Tibial nerve (tissue), 4 donors: ENCODE measurements around the gene LLCFC1. TPM values are rescaled to one million over a fixed set of nuclear protein-coding genes. Genes with fewer than 3 reads are reported as not detected.

Source experiments
- DNase-seq, 2 donors: peaks; one replicate each; pipeline ENCODE4 v3.0.0-alpha.2; 2019; ENCODE audit warnings: low spot score in 2 of 2
- H3K27ac ChIP-seq, 4 donors: fragments of 200-600 bp; sonication (generic) in 3 of 4; one replicate each; pipeline ENCODE4 v1.5.1; 2017 to 2019; ENCODE audit warnings: mild to moderate bottlenecking in 1 of 4
- H3K27me3 ChIP-seq, 2 donors: fragments of 200-600 bp; sonication (generic) in 1 of 2; one replicate each; pipeline versions ENCODE4 v1.5.1 to v1.6.0; 2017 to 2019
- H3K36me3 ChIP-seq, 3 donors: fragments of 200-600 bp; sonication (generic); one replicate each; pipeline ENCODE4 v1.5.1; 2018 to 2019
- H3K4me1 ChIP-seq, 4 donors: fragments of 200-600 bp; sonication (generic) in 3 of 4; one replicate each; pipeline ENCODE4 v1.5.1; 2017 to 2019
- H3K4me3 ChIP-seq, 4 donors: fragments of 200-600 bp; sonication (generic) in 3 of 4; one replicate each; pipeline ENCODE4 v1.5.1; 2017 to 2019; ENCODE audit warnings: mild to moderate bottlenecking in 1 of 4, moderate library complexity in 1 of 4
- H3K9me3 ChIP-seq, 4 donors: fragments of 200-600 bp; sonication (generic) in 3 of 4; one replicate each; pipeline ENCODE4 v1.5.1; 2017 to 2019
- CTCF ChIP-seq, 5 experiments: fragments of 200-600 bp in 3 of 5; fragments of 450-650 bp in 2 of 5; sonication (generic) in 3 of 5; IDR thresholded peaks; one replicate each; pipeline ENCODE4 v1.5.1; 2016 to 2019; ENCODE audit warnings: antibody characterized with exemption in 5 of 5, mild to moderate bottlenecking in 3 of 5, moderate library complexity in 2 of 5
- EP300 ChIP-seq, 2 donors: sonication (generic); formaldehyde crosslinking; IDR thresholded peaks; one replicate each; pipeline ENCODE4 v1.6.1; 2017; ENCODE audit warnings: antibody characterized with exemption in 2 of 2, mild to moderate bottlenecking in 1 of 2
- POLR2A ChIP-seq, 2 donors: fragments of 450-650 bp; IDR thresholded peaks; one replicate each; pipeline ENCODE4 v1.6.1; 2017; ENCODE audit warnings: antibody characterized with exemption in 2 of 2, mild to moderate bottlenecking in 2 of 2, moderate library complexity in 2 of 2
- WGBS, 2 donors: methylation state at CpG; one replicate each; pipeline ENCODE4 v1.1.5; 2018; 5-methylcytosine and 5-hydroxymethylcytosine counted together
- total RNA-seq, 4 donors: library from RNA; depleted of rRNA; stranded (reverse); fragments of >200 nt; gene quantifications; one replicate each; pipeline ENCODE4 v1.1.0, GENCODE V29; 2016

LLCFC1 gene
- total RNA-seq, 4 donors from 2014 or later, result not detected

- Histone ChIP-seq H3K27ac (no peak overlapping the region), H3K9me3 (no peaks in the 10 kb centered on the region), H3K4me3 (no peak overlapping the region), H3K4me1 (no peaks in the 10 kb centered on the region), H3K36me3 (no peaks in the 10 kb centered on the region), H3K27me3 (no peaks in the 10 kb centered on the region)
- TF ChIP-seq POLR2A (IDR thresholded peaks at IDR 0.05), result no peak
- TF ChIP-seq CTCF (IDR thresholded peaks at IDR 0.05), result no peak
- no peak for TF ChIP-seq EP300 (IDR thresholded peaks at IDR 0.05)
- no peak for DNase-seq
- 82 to 83% methylated on average over 3 of the region's 3 CpGs for WGBS, 2 donors
Measured at GRCh38 chr7:142917447-142917846, 21.8 kb upstream of the LLCFC1 start.

- WGBS, 2 donors, result 72 to 86% methylated on average over 2 of the region's 2 CpGs
Measured at GRCh38 chr7:142918901-142919300, 20.4 kb upstream of the LLCFC1 start.

GRCh38 chr7:142919656-142920055 lies 19.6 kb upstream of the LLCFC1 start:
- no peak for DNase-seq
- TF ChIP-seq EP300 (IDR thresholded peaks at IDR 0.05), result no peak
- TF ChIP-seq POLR2A (IDR thresholded peaks at IDR 0.05), result no peak
- TF ChIP-seq CTCF (IDR thresholded peaks at IDR 0.05), result no peak
- WGBS, 2 donors, result 71 to 77% methylated on average over 3 of the region's 3 CpGs
- Histone ChIP-seq H3K9me3 (no peaks in the 10 kb centered on the region), H3K27ac (no peak overlapping the region), H3K36me3 (no peaks in the 10 kb centered on the region), H3K4me3 (no peak overlapping the region), H3K4me1 (no peaks in the 10 kb centered on the region), H3K27me3 (no peaks in the 10 kb centered on the region)

More at GRCh38 chr7:142918901-142919300, 20.4 kb upstream of the LLCFC1 start:
- no peak overlapping the region for H3K27ac ChIP-seq
- TF ChIP-seq EP300 (IDR thresholded peaks at IDR 0.05) (no peak), CTCF (IDR thresholded peaks at IDR 0.05) (no peak), POLR2A (IDR thresholded peaks at IDR 0.05) (no peak)
- DNase-seq, result no peak
- H3K36me3 ChIP-seq, result no peaks in the 10 kb centered on the region
- H3K27me3 ChIP-seq, result no peaks in the 10 kb centered on the region
- no peaks in the 10 kb centered on the region for H3K4me1 ChIP-seq
- H3K4me3 ChIP-seq, result no peak overlapping the region
- H3K9me3 ChIP-seq, result no peaks in the 10 kb centered on the region

- DNase-seq, result no peak
- Histone ChIP-seq H3K27ac (no peak overlapping the region), H3K4me1 (no peaks in the 10 kb centered on the region), H3K9me3 (no peaks in the 10 kb centered on the region), H3K27me3 (no peaks in the 10 kb centered on the region), H3K36me3 (no peaks in the 10 kb centered on the region), H3K4me3 (no peak overlapping the region)
- 49 to 69% methylated on average over 2 of the region's 2 CpGs for WGBS, 2 donors
- TF ChIP-seq CTCF (IDR thresholded peaks at IDR 0.05) (no peak), POLR2A (IDR thresholded peaks at IDR 0.05) (no peak), EP300 (IDR thresholded peaks at IDR 0.05) (no peak)
Measured at GRCh38 chr7:142923391-142923790, 15.9 kb upstream of the LLCFC1 start.

- Histone ChIP-seq H3K4me1 (no peaks in the 10 kb centered on the region), H3K27me3 (no peaks in the 10 kb centered on the region), H3K36me3 (no peaks in the 10 kb centered on the region), H3K9me3 (no peaks in the 10 kb centered on the region), H3K27ac (no peak overlapping the region), H3K4me3 (no peak overlapping the region)
- DNase-seq, result no peak
- TF ChIP-seq CTCF (IDR thresholded peaks at IDR 0.05), result no peak
- TF ChIP-seq POLR2A (IDR thresholded peaks at IDR 0.05), result no peak
- no peak for TF ChIP-seq EP300 (IDR thresholded peaks at IDR 0.05)
- WGBS, 2 donors, result 67 to 80% methylated on average over 12 of the region's 12 CpGs
Measured at GRCh38 chr7:142925413-142925812, 13.9 kb upstream of the LLCFC1 start.
